HG03280 (cell line): ENCODE results near the gene FAM210A.
"Not testable (repeated sequence)": the region's sequence is repeated elsewhere in the genome, so short reads cannot be mapped to it uniquely, and the experiment has no call there.

Source experiments
- ATAC-seq: cut with Tn5 transposase; IDR thresholded peaks from one replicate; pipeline ENCODE4 v1.9.1; 2021; ENCODE audit warnings: mild to moderate bottlenecking, moderate library complexity; ENCODE audit not compliant: unreplicated experiment

FAM210A gene

GRCh38 chr18:13703899-13704298 lies 22.5 kb downstream of the FAM210A start:
- ATAC-seq, result no peak

DNA sequence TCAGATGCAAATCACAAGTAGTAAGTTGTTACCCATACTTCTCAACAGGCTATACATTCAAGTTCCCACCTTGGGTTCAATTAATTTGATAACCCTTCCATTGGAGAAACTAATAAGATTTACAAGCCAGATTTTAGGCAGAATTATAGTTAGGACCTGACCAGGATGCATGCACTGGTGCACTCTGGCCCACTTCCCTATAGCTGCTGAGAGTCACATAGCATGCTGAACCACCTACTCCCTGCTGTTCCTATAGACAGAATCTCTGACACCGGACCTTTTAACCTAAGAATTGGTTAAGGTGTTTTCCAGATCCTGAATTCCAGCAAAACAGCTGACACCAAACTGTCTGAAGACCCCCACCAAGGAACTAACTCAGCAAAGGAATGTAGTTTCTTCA lies 26.2 kb downstream of the FAM210A start:
- ATAC-seq, result no peak

DNA sequence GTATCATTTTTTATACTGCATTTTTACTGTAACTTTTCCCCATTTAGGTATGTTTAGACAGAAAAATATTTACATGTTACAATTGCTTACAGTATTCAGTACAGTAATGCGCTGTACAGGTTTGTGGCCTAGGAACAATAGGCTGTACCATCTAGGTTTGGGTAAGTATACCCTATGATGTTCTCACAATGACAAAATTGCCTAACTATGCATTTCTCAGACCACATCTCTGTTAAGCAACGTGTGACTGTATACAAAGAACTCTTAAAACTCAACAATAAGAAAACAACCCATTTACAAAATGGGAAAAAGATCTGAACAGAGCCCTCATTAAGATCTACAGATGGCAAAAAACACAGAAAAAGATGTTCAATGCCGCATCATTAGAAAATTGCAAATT lies 29.4 kb downstream of the FAM210A start:
- ATAC-seq, result no peak

DNA sequence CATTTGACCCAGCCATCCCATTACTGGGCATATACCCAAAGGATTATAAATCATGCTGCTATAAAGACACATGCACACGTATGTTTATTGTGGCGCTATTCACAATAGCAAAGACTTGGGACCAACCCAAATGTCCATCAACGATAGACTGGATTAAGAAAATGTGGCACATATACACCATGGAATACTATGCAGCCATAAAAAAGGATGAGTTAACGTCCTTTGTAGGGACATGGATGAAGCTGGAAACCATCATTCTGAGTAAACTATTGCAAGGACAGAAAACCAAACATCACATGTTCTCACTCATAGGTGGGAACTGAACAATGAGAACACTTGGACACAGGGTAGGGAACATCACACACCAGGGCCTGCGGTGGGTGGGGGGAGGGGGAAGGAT lies 31.0 kb downstream of the FAM210A start:
- not testable (repeated sequence) for ATAC-seq

DNA sequence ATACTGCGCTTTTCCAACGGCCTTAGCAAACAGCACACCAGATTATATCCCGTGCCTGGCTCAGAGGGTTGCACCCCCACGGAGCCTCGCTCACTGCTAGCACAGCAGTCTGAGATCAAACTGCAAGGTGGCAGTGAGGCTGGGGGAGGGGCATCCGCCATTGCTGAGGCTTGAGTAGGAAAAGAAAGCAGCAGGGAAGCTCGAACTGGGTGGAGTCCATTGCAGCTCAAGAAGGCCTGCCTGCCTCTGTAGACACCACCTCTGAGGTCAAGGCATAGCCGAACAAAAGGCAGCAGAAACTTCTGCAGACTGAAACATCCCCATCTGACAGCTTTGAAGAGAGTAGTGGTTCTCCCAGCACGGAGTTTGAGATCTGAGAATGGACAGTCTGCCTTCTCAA lies 36.3 kb downstream of the FAM210A start:
- not testable (repeated sequence) for ATAC-seq

DNA sequence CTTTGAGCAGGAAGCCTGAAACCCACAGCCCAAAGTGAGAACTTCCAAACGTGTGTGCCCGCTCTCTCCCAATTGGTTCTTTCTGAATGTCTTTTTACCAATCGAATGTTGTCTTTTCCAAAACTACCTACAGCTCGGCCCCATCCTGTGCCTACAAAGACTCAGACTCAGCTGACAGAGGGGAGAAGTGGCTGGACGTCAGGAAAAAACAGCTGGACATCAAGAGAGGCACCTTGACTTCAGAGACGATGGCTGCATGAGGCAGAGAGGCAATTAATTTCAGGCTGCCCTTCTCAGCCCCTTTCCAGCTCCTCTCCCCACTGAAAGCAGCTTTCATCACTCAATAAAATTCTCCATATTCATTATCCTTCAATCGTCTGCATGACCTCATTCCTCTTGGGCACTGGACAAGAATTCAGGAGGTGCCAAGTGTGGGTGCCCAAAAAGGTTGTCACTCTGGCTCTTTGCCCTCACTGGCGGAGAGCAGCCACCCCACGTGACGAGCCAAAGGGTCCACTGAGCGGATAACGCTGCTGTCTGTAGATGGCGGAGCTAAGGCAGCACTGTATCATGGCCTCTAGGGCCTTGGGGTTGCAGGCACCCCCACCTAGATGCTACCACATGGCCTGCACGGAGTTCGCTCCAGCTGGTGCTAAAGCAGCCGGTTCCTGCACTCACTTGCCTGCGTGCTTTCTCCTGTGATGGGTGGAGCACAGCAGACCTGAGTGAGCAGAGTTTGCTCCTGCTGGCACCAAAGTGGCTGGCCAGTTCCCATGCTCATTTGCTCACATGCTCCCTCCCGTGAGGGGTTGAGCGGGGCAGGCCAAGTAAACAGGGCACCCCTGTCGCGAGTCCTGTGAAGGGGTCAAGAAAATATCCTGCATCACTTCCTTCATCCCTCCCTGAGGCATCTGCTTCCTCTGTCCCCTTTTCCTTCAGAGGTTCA lies 37.9 kb downstream of the FAM210A start:
- ATAC-seq, result no peak

DNA sequence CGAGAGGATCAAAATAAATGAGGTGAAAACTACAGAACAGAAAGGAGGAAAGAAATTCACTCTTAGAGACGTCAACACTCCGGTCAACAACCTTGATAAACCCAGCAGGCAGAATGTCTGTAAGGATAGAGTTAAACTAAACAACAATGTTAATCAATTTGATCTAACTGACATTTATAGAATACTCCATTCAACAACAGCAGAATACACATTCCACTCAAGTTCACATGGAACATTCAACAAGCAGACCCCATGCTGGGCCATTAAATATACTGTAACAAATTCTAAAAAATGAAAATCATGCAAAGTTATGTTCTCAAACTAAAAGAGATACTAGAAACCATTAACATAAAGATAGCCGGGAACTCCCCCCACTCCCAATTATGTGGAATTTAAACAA lies 41.8 kb downstream of the FAM210A start:
- ATAC-seq, result no peak

DNA sequence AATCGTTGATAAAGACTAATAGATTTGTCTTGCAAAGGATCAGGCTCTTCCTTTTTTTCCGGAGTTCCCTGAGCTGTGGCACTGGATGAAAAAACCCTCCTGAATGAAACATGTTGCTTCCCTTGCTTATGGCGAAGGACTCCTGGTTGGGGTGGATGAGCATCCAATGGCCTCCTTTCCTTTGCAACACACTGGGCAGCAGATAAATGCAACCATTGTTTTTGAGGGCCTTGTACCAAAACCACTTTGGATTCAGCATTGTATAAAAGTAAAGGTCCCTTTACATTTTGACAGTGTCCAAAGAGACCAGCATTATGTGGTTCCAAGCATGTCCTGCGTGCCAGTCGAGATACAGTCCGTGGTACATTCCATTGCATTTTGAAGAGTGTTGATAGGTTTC lies 44.7 kb downstream of the FAM210A start:
- no peak for ATAC-seq

- ATAC-seq, result no peak
Observed at GRCh38 chr18:13680612-13681011, 45.7 kb downstream of the FAM210A start.

DNA sequence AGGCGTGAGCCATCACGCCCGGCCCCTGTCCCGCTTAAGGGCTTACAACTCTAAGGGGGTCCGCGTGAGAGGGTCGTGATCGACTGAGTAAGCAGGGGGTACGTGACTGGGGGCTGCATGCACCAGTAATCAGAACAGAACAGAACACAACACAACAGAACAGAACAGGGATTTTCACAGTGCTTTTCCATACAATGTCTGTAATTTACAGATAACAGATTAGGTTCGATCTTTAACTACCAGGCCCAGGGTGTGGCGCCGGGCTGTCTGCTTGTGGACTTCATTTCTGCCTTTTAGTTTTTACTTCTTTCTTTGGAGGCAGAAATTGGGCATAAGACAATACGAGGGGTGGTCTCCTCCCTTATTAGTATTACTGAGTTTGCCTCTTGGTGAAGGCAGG lies 49.0 kb downstream of the FAM210A start:
- not testable (repeated sequence) for ATAC-seq

DNA sequence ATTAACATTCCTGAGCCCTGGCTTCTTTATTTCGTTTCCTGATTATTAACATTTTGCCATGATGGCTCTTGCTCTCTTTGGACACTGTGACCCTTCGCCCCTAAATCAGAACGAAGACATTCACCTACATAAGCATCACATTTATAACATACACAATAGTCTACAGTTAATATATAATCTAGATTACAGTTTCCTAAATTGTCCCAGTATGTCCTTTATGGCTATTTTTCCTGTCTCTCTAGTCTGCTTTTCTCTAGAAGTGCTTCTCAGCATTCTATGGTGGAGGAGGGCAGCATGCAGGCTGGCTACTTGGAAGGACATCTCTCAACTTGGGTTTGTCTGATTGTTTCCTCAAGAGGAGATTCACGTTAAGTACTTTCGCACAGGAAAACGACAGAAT lies 49.9 kb downstream of the FAM210A start:
- no peak for ATAC-seq

DNA sequence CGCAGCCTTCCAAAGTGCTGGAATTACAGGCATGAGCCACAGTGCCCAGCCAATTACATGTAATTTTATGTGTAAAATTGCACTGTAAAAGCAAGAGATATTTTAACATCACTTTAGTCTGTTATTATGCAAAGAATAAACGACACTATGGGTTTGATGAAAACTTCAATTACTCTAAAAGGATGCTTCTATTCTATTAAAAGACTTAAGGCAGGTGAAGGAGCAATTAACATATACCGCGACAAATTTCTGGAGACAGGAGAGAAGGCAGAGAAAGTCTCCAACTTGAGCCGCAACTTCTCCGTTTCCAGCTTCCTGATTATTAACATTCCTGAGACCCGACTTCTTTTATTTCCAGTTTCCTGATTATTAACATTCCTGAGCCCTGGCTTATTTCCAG lies 53.7 kb downstream of the FAM210A start:
- ATAC-seq, result no peak

DNA sequence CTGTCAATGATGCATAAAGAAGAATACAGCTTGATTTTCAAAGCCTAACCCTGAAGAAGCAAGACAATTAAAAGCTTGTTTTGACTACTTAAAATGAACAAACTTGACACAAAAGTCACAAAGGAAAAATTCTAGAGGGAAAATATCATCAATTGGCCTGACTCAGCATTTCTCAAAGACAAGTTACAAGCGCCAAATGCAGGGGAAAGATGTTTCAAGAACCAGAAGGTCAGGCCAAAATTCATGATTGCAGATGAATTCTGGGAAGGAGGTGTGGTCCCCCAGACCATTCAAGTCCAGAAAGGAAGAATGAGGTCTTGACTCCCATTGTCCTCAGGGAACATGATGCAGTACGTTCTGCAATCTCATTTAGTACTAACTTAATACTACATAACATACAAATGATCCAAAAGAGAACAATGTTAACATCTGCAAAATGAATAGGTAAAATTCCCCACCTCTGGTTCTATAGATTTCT lies 64.5 kb downstream of the FAM210A start:
- no peak for ATAC-seq

DNA sequence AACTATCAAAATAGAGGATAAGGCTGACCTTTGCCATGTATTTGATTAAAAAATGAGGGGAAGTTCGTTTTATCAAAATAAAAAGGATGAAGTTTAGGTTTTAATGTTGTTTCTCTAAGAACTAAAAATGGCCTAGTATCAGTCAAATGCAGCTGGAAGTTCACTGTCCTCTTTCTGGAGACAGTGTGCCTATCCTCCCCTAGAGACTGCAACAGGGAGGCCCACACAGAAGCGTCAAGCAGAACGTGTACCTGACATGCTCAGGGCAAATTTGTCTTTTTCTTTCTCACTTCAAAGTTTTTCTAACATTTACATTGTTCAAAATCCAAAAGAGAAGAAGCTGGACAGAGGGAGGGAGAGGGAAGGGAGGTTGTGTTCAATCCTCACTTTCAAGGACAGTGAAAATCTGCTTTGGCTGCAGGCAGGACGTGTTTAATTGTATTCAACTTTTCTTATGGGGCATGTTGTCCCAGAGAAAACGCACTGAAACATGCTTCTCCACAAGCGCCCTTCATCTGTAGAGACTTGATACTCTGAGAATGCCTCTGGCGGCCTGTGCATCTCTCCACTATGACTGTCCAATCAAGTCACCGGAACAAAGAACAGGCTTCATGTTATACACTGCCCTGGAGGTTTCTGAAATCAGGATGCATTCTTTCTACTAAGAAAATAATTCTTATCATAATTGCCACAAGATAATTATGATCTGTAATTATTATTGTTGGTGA lies 65.1 kb downstream of the FAM210A start:
- no peak for ATAC-seq

GRCh38 chr18:13660510-13660909 lies 65.8 kb downstream of the FAM210A start:
- no peak for ATAC-seq

- no peak for ATAC-seq
Observed at GRCh38 chr18:13658436-13659204, 67.7 kb downstream of the FAM210A start.

DNA sequence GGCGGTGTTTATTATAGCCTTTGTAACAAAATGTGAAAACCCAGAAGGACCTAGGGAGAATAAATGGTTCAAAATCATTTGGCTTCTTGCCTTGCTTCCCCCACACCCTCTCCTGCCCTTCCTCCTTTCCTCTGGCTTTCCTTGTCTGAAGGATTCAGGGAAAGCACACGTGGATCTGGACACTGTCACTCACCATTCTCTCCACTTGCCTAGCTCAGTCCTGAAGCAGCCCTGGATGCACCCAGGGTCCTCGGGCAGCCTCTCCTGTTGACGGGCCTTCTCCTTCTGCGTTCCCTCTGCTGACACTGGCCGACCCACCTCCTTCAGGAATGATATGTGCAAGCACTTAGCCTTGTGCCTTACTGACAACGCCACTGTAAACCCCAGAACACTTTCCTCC lies 68.4 kb downstream of the FAM210A start:
- no peak for ATAC-seq

DNA sequence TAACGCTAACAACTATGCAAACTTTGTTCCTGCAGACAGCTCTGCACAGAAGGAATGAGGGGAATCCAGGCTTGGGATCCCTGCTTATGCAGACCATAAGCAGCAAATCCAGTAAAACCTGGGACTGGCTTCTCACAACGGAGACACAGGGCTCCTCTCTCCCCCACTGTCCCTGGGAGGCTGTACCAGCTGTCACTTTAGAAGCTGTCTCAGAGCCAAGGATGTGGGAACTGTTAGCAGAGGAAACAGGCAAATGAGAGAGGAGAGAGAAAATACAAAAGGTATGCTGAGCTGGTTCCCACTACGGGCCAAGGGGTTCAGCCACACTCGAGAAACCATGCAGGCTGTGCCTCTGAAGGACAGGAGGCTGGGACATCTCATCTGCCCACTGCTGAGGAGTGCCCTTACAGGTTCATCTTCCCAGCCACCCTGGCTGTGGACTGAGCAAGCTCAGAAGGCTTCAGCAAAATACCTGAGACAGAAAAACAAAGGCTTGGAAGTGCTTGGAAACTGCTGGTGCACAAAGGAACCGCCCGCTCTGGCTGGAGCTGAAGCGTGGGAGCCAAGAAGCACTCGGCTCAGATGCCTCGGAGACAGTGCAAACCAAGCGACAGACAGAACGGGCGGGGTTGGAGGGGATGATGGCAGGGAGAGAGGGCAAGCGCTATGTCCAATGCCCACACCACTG lies 72.5 kb downstream of the FAM210A start:
- no peak for ATAC-seq

DNA sequence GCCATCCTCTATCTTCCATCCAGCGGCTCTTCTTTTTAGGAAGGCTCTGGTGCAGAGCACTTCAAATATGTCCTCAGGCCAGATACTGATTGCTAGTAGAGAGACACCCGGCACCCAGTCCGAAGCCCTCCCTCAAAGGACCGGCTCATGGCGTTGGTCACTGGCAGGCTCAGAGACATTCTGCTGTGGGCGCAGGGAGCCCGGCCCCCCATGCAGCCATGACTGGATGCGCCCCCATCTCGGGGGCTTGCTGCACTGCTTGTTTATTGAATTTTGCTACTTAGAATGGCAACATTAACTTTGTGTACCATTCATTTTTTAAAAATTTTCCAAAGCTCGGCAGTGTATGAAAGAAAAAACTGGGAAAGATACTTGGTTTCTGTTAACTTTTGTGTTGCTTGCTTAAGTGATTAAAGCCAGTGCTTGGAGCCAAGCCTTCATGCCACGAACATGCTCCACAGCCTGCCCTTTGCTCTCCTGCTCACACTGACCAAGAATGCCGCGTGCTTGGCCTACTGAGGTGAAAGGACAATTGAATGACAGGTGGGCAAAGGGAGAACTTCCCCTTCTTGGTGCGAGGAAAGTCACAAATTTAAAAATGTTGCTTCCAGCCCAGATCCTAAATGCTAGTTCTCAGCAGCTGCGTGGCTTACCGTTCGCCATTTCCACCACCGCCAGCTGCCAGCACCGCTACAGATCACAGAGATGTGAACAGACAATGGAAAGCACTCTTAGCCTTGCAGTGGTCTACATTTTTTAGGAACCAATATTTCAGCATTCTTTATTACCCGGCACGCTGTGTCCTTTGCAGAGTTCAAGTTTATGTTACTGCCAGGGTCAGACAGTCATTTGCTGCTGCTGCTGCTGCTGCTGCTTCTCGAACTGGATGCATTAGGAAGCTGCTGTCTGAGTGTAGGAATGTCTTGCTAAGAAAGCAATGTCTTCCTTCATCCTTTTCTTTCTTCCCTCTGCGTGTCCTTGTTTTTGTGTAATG lies 76.7 kb downstream of the FAM210A start:
- ATAC-seq, result no peak
